Large intestine (tissue), 3 donors: ENCODE results near the gene RNF182. TPM values are rescaled to one million over a fixed set of nuclear protein-coding genes. Genes with fewer than 3 reads are reported as not detected.
"Not testable (repeated sequence)": the region's sequence is repeated elsewhere in the genome, so short reads cannot be mapped to it uniquely, and the experiment has no call there.

Source experiments
- DNase-seq, 2 donors: peaks; one replicate each; pipeline versions ENCODE4 v3.0.0 to v3.0.0-alpha.2; 2013
- H3K27ac ChIP-seq: one replicate; pipeline ENCODE4 v1.5.1; 2013; ENCODE audit warnings: low read length
- H3K27me3 ChIP-seq: 2 replicates; pipeline ENCODE4 v1.6.1; 2013; ENCODE audit warnings: low read length; ENCODE audit not compliant: control insufficient read depth, insufficient read depth
- H3K36me3 ChIP-seq: 2 replicates; pipeline ENCODE4 v1.6.1; 2013; ENCODE audit warnings: low read length; ENCODE audit not compliant: control insufficient read depth, insufficient read depth
- H3K4me1 ChIP-seq: one replicate; pipeline ENCODE4 v1.6.1; 2013; ENCODE audit warnings: low read length; ENCODE audit not compliant: control insufficient read depth, insufficient read depth
- H3K4me3 ChIP-seq: one replicate; pipeline ENCODE4 v1.5.1; 2013; ENCODE audit warnings: low read length
- H3K9me3 ChIP-seq: one replicate; pipeline ENCODE4 v1.6.1; 2013; ENCODE audit warnings: mild to moderate bottlenecking, low read depth, low read length, moderate library complexity; ENCODE audit not compliant: control insufficient read depth
- WGBS: methylation state at CpG from one replicate; pipeline ENCODE4 v1.1.5; 2013; ENCODE audit warnings: low lambda C conversion rate; ENCODE audit not compliant: insufficient coverage; 5-methylcytosine and 5-hydroxymethylcytosine counted together
- polyA plus RNA-seq: library from polyadenylated mRNA; unstranded; fragments of 120-200 nt; gene quantifications from one replicate; pipeline ENCODE4 v1.2.1, GENCODE V29; 2013

RNF182 gene
- polyA plus RNA-seq, 1 donor: 1.6 TPM

DNA sequence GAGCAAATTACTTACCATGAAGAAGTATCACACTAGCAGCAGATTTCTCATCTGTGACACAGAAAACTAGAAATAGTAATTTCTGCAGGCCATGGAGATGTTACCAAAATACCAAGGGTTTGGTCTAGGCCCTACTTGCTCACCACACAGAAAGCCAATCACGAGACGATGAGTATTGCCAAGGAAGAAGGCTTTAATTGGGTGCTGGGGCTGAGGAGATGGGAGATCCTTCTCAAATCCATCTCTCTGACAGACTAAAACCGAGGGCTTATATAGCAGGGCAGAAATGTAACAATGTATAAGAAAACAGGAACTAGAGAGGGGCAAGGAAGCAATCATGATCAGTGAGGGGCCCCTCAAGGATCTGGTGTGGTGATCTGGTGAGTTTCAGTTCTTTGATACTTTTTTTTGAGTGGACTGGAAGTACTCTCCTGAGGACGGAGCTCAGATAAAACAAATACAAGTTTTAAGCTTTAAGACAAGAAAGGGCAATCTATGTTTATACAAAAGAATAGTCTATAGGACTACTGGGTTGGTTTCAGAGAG lies 40.9 kb downstream of the RNF182 start:
- Histone ChIP-seq H3K4me1 (no peaks in the 10 kb centered on the region), H3K4me3 (no peak overlapping the region), H3K27me3 (peaks cover 4% of the 10 kb centered on the region), H3K27ac (no peak overlapping the region), H3K9me3 (no peaks in the 10 kb centered on the region), H3K36me3 (no peaks in the 10 kb centered on the region)
- no CpG with 5 or more reads among the region's 4 CpGs for WGBS
- no peak for DNase-seq

DNA sequence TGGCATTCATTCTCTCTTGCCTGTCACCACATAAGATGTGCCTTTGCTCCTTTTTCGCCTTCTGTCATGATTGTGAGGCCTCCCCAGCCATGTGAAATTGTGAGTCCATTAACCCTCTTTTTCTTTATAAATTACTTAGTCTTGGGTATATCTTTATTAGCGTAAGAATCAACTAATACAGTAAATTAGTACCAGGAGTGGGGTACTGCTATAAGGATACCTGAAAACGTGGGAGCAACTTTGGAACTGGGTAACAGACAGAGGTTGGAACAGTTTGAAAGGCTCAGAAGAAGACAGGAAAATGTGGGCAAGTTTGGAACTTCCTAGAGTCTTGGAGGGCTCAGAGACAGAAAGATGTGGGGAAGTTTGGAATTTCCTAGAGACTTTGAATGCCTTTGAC lies 46.6 kb downstream of the RNF182 start:
- no peak overlapping the region for H3K4me3 ChIP-seq
- DNase-seq: no peak
- H3K27ac ChIP-seq: no peak overlapping the region
- no peaks in the 10 kb centered on the region for H3K27me3 ChIP-seq
- H3K4me1 ChIP-seq: no peaks in the 10 kb centered on the region
- WGBS: 92% methylated on average over 2 of the region's 3 CpGs
- H3K9me3 ChIP-seq: peaks cover 3% of the 10 kb centered on the region
- no peaks in the 10 kb centered on the region for H3K36me3 ChIP-seq

- DNase-seq, H3K27ac ChIP-seq, H3K27me3 ChIP-seq, H3K9me3 ChIP-seq, H3K4me3 ChIP-seq, H3K4me1 ChIP-seq, H3K36me3 ChIP-seq: not testable (repeated sequence)
- no CpG with 5 or more reads among the region's 3 CpGs for WGBS
Observed at GRCh38 chr6:13972602-13973001, 47.9 kb downstream of the RNF182 start.

DNA sequence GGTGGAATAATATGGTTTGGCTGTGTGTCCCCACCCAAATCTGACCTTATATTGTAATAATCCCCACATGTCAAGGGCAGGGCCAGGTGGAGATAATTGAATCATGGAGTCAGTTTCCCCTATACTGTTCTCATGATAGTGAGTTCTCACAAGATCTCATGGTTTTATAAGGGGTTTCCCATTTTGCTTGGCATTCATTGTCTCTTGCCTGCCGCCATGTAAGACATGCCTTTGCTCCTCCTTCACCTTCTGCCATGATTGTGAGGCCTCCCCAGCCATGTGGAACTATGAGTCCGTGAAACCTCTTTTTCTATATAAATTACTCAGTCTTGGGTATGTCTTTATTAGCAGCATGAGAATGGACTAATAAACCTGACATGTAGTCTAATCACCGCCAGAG lies 48.7 kb downstream of the RNF182 start:
- H3K36me3 ChIP-seq, H3K9me3 ChIP-seq, H3K4me3 ChIP-seq, DNase-seq, H3K27me3 ChIP-seq, H3K27ac ChIP-seq, H3K4me1 ChIP-seq: not testable (repeated sequence)
- no CpG with 5 or more reads among the region's 3 CpGs for WGBS

GRCh38 chr6:13978102-13978640 lies 53.4 kb downstream of the RNF182 start:
- no peaks in the 10 kb centered on the region for H3K9me3 ChIP-seq
- H3K4me3 ChIP-seq: no peak overlapping the region
- DNase-seq: no peak
- no peaks in the 10 kb centered on the region for H3K4me1 ChIP-seq
- 90% methylated on average over 2 of the region's 6 CpGs for WGBS
- no peak overlapping the region for H3K27ac ChIP-seq
- no peaks in the 10 kb centered on the region for H3K36me3 ChIP-seq
- no peaks in the 10 kb centered on the region for H3K27me3 ChIP-seq

- DNase-seq: no peak
- Histone ChIP-seq H3K9me3 (no peaks in the 10 kb centered on the region), H3K27me3 (no peaks in the 10 kb centered on the region), H3K4me1 (no peaks in the 10 kb centered on the region), H3K36me3 (no peaks in the 10 kb centered on the region), H3K4me3 (no peak overlapping the region), H3K27ac (no peak overlapping the region)
- no CpG with 5 or more reads among the region's 2 CpGs for WGBS
Observed at GRCh38 chr6:13978787-13979186, 54.0 kb downstream of the RNF182 start.

- H3K27me3 ChIP-seq: no peaks in the 10 kb centered on the region
- DNase-seq: no peak
- H3K4me1 ChIP-seq: no peaks in the 10 kb centered on the region
- no peak overlapping the region for H3K4me3 ChIP-seq
- no peaks in the 10 kb centered on the region for H3K36me3 ChIP-seq
- 73% methylated on average over 3 of the region's 9 CpGs for WGBS
- H3K9me3 ChIP-seq: no peaks in the 10 kb centered on the region
- H3K27ac ChIP-seq: no peak overlapping the region
Observed at GRCh38 chr6:13979284-13980171, 54.8 kb downstream of the RNF182 start.

DNA sequence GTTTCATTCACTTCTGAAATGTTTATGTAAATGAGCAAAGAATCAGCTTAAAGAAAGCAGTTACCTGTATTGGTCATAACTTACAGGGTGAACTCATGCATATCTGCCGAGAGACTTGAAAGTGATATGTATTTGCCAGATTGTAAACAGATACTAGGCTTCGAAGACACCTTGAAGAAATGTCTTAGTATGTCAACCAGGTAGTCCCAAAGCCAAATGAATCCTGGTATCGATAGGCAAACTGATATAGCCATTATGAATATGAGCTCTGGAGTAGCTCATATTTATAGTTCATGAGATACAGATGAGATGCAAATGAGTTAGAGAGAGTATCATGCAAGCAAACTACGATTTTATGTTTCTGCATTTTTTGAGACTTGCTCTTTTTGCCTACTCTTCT lies 55.8 kb downstream of the RNF182 start:
- WGBS: 100% methylated on average over 1 of the region's 4 CpGs
- no peak overlapping the region for H3K4me3 ChIP-seq
- H3K9me3 ChIP-seq: no peaks in the 10 kb centered on the region
- no peaks in the 10 kb centered on the region for H3K36me3 ChIP-seq
- DNase-seq: no peak
- H3K27me3 ChIP-seq: no peaks in the 10 kb centered on the region
- no peak overlapping the region for H3K27ac ChIP-seq
- H3K4me1 ChIP-seq: no peaks in the 10 kb centered on the region

GRCh38 chr6:13985663-13986325 lies 61.0 kb downstream of the RNF182 start:
- Histone ChIP-seq H3K27me3 (peaks cover 4% of the 10 kb centered on the region), H3K27ac (no peak overlapping the region), H3K4me1 (no peaks in the 10 kb centered on the region), H3K4me3 (no peak overlapping the region), H3K9me3 (no peaks in the 10 kb centered on the region), H3K36me3 (no peaks in the 10 kb centered on the region)
- 80% methylated on average over 1 of the region's 4 CpGs for WGBS
- DNase-seq: peak in 1 of 2 donors; percentile 1

DNA sequence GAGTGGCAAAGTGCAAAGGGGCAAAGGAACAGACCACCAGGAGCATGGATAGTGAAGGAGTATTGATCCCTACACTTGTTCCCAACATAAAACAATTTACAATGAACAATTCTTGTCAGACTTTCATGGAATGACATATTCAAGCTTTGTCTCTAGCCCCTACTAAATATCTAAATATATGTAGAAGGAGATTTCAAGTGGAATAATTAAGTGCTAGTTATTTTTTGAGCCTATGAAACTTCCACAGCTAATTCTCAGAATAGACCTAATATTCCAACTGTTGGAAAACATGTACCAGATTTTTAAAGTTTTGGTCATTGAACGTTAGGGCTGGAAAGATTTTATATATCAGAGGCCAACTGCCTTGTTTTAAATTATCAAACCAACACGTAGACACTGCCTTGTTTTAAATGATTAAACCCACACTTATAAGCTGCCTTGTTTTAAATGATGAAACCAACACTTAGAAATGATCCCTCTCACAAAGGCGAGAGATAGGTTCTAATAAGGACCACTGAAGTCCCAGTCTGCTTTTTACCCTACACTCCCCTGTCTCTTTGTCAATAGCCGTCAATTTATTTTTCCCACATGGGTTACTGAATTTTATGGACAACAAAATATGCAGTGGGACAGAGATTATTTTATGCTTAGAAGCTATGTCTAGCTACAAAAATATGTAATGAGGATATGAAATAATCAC lies 62.1 kb downstream of the RNF182 start:
- Histone ChIP-seq H3K4me1 (no peaks in the 10 kb centered on the region), H3K27ac (no peak overlapping the region), H3K4me3 (no peak overlapping the region), H3K9me3 (no peaks in the 10 kb centered on the region), H3K36me3 (no peaks in the 10 kb centered on the region), H3K27me3 (peaks cover 4% of the 10 kb centered on the region)
- DNase-seq: no peak
- WGBS: 80% methylated on average over 1 of the region's 4 CpGs
